H1 (cell line): Measurements from ENCODE around the gene PLEKHA3. TPM values are rescaled to one million over a fixed set of nuclear protein-coding genes. Genes with fewer than 3 reads are reported as not detected.

Experiments used
- polyA plus RNA-seq, 7 experiments: library from polyadenylated mRNA; depleted of rRNA in 3 of 7; stranded (reverse) in 5 of 7; unstranded in 2 of 7; fragments of >200 nt in 5 of 7; fragments of 200-250 nt in 2 of 7; gene quantifications; 1 replicate in 5 of 7; 2 replicates in 1 of 7; 4 replicates in 1 of 7; pipeline versions ENCODE4 v1.2.1 to v1.2.3, GENCODE V29; 2011 to 2013; ENCODE audit warnings: missing spikeins in 2 of 7, mixed read lengths in 2 of 7
- total RNA-seq: library from RNA; stranded (reverse); fragmentation: NEBNext Ultra II Directional; extraction: Animal tissue kit (Norgen Biotek cat#: 25700); gene quantifications from 2 replicates; pipeline ENCODE4 v1.2.1, GENCODE V29; 2021
- TF ChIP-seq, protein P1 (sequence below): fragments of 300-600 bp; sonication (generic); IDR thresholded peaks from 2 replicates; pipeline ENCODE4 v1.7.1; 2012; ENCODE audit warnings: low read length, moderate library complexity, mild to moderate bottlenecking, inconsistent platforms; ENCODE audit not compliant: insufficient replicate concordance

Gene PLEKHA3
- total and polyA plus RNA-seq, 2 of the 8 experiments (the other 6 are each of a cell fraction or from before 2014, with no cell fraction given): 1.9 to 20.1 TPM

GRCh38 chr2:178512484-178512883 is 32.2 kb downstream of the PLEKHA3 start (continued):
- TF ChIP-seq, protein P1, sequence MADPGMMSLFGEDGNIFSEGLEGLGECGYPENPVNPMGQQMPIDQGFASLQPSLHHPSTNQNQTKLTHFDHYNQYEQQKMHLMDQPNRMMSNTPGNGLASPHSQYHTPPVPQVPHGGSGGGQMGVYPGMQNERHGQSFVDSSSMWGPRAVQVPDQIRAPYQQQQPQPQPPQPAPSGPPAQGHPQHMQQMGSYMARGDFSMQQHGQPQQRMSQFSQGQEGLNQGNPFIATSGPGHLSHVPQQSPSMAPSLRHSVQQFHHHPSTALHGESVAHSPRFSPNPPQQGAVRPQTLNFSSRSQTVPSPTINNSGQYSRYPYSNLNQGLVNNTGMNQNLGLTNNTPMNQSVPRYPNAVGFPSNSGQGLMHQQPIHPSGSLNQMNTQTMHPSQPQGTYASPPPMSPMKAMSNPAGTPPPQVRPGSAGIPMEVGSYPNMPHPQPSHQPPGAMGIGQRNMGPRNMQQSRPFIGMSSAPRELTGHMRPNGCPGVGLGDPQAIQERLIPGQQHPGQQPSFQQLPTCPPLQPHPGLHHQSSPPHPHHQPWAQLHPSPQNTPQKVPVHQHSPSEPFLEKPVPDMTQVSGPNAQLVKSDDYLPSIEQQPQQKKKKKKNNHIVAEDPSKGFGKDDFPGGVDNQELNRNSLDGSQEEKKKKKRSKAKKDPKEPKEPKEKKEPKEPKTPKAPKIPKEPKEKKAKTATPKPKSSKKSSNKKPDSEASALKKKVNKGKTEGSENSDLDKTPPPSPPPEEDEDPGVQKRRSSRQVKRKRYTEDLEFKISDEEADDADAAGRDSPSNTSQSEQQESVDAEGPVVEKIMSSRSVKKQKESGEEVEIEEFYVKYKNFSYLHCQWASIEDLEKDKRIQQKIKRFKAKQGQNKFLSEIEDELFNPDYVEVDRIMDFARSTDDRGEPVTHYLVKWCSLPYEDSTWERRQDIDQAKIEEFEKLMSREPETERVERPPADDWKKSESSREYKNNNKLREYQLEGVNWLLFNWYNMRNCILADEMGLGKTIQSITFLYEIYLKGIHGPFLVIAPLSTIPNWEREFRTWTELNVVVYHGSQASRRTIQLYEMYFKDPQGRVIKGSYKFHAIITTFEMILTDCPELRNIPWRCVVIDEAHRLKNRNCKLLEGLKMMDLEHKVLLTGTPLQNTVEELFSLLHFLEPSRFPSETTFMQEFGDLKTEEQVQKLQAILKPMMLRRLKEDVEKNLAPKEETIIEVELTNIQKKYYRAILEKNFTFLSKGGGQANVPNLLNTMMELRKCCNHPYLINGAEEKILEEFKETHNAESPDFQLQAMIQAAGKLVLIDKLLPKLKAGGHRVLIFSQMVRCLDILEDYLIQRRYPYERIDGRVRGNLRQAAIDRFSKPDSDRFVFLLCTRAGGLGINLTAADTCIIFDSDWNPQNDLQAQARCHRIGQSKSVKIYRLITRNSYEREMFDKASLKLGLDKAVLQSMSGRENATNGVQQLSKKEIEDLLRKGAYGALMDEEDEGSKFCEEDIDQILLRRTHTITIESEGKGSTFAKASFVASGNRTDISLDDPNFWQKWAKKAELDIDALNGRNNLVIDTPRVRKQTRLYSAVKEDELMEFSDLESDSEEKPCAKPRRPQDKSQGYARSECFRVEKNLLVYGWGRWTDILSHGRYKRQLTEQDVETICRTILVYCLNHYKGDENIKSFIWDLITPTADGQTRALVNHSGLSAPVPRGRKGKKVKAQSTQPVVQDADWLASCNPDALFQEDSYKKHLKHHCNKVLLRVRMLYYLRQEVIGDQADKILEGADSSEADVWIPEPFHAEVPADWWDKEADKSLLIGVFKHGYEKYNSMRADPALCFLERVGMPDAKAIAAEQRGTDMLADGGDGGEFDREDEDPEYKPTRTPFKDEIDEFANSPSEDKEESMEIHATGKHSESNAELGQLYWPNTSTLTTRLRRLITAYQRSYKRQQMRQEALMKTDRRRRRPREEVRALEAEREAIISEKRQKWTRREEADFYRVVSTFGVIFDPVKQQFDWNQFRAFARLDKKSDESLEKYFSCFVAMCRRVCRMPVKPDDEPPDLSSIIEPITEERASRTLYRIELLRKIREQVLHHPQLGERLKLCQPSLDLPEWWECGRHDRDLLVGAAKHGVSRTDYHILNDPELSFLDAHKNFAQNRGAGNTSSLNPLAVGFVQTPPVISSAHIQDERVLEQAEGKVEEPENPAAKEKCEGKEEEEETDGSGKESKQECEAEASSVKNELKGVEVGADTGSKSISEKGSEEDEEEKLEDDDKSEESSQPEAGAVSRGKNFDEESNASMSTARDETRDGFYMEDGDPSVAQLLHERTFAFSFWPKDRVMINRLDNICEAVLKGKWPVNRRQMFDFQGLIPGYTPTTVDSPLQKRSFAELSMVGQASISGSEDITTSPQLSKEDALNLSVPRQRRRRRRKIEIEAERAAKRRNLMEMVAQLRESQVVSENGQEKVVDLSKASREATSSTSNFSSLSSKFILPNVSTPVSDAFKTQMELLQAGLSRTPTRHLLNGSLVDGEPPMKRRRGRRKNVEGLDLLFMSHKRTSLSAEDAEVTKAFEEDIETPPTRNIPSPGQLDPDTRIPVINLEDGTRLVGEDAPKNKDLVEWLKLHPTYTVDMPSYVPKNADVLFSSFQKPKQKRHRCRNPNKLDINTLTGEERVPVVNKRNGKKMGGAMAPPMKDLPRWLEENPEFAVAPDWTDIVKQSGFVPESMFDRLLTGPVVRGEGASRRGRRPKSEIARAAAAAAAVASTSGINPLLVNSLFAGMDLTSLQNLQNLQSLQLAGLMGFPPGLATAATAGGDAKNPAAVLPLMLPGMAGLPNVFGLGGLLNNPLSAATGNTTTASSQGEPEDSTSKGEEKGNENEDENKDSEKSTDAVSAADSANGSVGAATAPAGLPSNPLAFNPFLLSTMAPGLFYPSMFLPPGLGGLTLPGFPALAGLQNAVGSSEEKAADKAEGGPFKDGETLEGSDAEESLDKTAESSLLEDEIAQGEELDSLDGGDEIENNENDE: no peak
